Vagina (tissue), 2 donors: Measurements from ENCODE around the gene CLDN1.

Experiments used
- POLR2A ChIP-seq, 2 donors: fragments of 450-650 bp; IDR thresholded peaks; one replicate each; pipeline ENCODE4 v1.6.1; 2017; ENCODE audit warnings: antibody characterized with exemption in 2 of 2, mild to moderate bottlenecking in 2 of 2, moderate library complexity in 2 of 2
- POLR2AphosphoS5 ChIP-seq, 2 donors: sonication (generic); formaldehyde crosslinking; IDR thresholded peaks; one replicate each; pipeline ENCODE4 v1.9.0; 2017; ENCODE audit warnings: antibody characterized with exemption in 2 of 2, mild to moderate bottlenecking in 2 of 2, low read depth in 1 of 2; ENCODE audit not compliant: insufficient read depth in 1 of 2
- TF ChIP-seq, protein P1 (sequence below), 3 experiments: fragments of 450-650 bp in 2 of 3; fragments of 200-600 bp in 1 of 3; sonication (generic) in 1 of 3; IDR thresholded peaks; one replicate each; pipeline ENCODE4 v1.5.1; 2017 to 2019; ENCODE audit warnings: antibody characterized with exemption in 3 of 3, mild to moderate bottlenecking in 2 of 3, moderate library complexity in 2 of 3

DNA sequence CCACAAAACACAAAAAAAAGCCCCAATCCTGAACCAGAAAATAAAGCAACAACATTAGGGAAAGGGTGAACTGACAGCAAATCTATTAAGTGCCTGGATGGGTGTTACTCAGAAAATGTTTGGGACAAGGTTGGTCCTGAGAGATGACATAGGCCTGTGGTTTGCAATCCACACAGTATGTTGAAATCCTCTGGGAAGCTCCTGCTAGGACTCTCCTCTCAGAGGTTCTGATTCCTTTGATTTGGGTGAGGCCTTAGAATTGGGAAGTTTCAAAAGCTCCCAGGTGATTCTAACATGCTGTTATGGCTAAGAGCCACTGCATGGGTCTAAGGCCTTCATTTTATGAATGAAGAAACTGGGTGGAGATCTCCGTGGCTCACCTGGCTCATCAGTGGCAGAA lies 18.4 kb downstream of the CLDN1 start:
- TF ChIP-seq, protein P1, sequence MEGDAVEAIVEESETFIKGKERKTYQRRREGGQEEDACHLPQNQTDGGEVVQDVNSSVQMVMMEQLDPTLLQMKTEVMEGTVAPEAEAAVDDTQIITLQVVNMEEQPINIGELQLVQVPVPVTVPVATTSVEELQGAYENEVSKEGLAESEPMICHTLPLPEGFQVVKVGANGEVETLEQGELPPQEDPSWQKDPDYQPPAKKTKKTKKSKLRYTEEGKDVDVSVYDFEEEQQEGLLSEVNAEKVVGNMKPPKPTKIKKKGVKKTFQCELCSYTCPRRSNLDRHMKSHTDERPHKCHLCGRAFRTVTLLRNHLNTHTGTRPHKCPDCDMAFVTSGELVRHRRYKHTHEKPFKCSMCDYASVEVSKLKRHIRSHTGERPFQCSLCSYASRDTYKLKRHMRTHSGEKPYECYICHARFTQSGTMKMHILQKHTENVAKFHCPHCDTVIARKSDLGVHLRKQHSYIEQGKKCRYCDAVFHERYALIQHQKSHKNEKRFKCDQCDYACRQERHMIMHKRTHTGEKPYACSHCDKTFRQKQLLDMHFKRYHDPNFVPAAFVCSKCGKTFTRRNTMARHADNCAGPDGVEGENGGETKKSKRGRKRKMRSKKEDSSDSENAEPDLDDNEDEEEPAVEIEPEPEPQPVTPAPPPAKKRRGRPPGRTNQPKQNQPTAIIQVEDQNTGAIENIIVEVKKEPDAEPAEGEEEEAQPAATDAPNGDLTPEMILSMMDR (IDR thresholded peaks at IDR 0.05) = no peak
- TF ChIP-seq POLR2A (IDR thresholded peaks at IDR 0.05) (no peak), POLR2AphosphoS5 (IDR thresholded peaks at IDR 0.05; ENCODE audit: insufficient read depth in 1 of 2, low read depth in 1 of 2) (peak in 1 of 2 donors; percentile 28)
